ENCODE measurements around the gene SURF4. TPM values are rescaled to one million over a fixed set of nuclear protein-coding genes. Genes with fewer than 3 reads are reported as not detected.

Gene SURF4
- total and polyA plus RNA-seq, 2 experiments from 2014 or later: 354 to 360 TPM

- H3K4me1 ChIP-seq (ENCODE audit: insufficient read depth): no peaks in the 10 kb centered on the region
- no peak overlapping the region for H3K4me3 ChIP-seq
- no peak overlapping the region for H2AFZ ChIP-seq
- no peak overlapping the region for H3K27ac ChIP-seq
- no peaks in the 10 kb centered on the region for H3K36me3 ChIP-seq (replicated peaks; ENCODE audit: insufficient read depth, low read depth)
- no peak overlapping the region for H3K4me2 ChIP-seq
- H4K20me1 ChIP-seq (ENCODE audit: insufficient read depth, poor library complexity, severe bottlenecking): no peaks in the 10 kb centered on the region
- no peaks in the 10 kb centered on the region for H3K9me3 ChIP-seq (ENCODE audit: low read depth)
- no peaks in the 10 kb centered on the region for H3K79me2 ChIP-seq
- 80% methylated on average over 9 of the region's 9 CpGs for WGBS (ENCODE audit: low lambda C conversion rate, missing lambda C conversion rate)
- TF ChIP-seq CTCF (IDR thresholded peaks at IDR 0.05; ENCODE audit: poor library complexity): no peak
- TF ChIP-seq EZH2phosphoT487 (IDR thresholded peaks at IDR 0.05; ENCODE audit: low read depth, severe bottlenecking, unreplicated experiment): no peak
- H3K27me3 ChIP-seq: no peaks in the 10 kb centered on the region
- H3K9me2 ChIP-seq (replicated peaks; ENCODE audit: insufficient read depth): no peaks in the 10 kb centered on the region
- no peak for DNase-seq (ENCODE audit: low spot score)
Measured at GRCh38 chr9:133387680-133388079, 11.8 kb upstream of the SURF4 start.

- H3K9me2 ChIP-seq (replicated peaks; ENCODE audit: insufficient read depth): no peaks in the 10 kb centered on the region
Measured at GRCh38 chr9:133386338-133386737, 10.5 kb upstream of the SURF4 start.

GRCh38 chr9:133385452-133385851, 9.6 kb upstream of the SURF4 start:
- Histone ChIP-seq H3K4me3 (no peak overlapping the region), H3K9me2 (replicated peaks; ENCODE audit: insufficient read depth) (no peaks in the 10 kb centered on the region), H3K79me2 (no peaks in the 10 kb centered on the region), H3K4me2 (no peak overlapping the region), H3K9me3 (ENCODE audit: low read depth) (no peaks in the 10 kb centered on the region), H2AFZ (no peak overlapping the region), H3K27me3 (no peaks in the 10 kb centered on the region), H4K20me1 (ENCODE audit: insufficient read depth, poor library complexity, severe bottlenecking) (no peaks in the 10 kb centered on the region), H3K4me1 (ENCODE audit: insufficient read depth) (no peaks in the 10 kb centered on the region), H3K27ac (no peak overlapping the region), H3K36me3 (replicated peaks; ENCODE audit: insufficient read depth, low read depth) (no peaks in the 10 kb centered on the region)
- 90% methylated on average over 14 of the region's 14 CpGs for WGBS (ENCODE audit: low lambda C conversion rate, missing lambda C conversion rate)
- TF ChIP-seq EZH2 (IDR thresholded peaks at IDR 0.05; ENCODE audit: borderline replicate concordance) (no peak), EZH2phosphoT487 (IDR thresholded peaks at IDR 0.05; ENCODE audit: low read depth, severe bottlenecking, unreplicated experiment) (no peak), CTCF (IDR thresholded peaks at IDR 0.05; ENCODE audit: poor library complexity) (no peak)
- no peak for DNase-seq (ENCODE audit: low spot score)

More at GRCh38 chr9:133386338-133386737, 10.5 kb upstream of the SURF4 start:
- TF ChIP-seq CTCF (IDR thresholded peaks at IDR 0.05; ENCODE audit: poor library complexity) (no peak), EZH2 (IDR thresholded peaks at IDR 0.05; ENCODE audit: borderline replicate concordance) (no peak), EZH2phosphoT487 (IDR thresholded peaks at IDR 0.05; ENCODE audit: low read depth, severe bottlenecking, unreplicated experiment) (no peak)
- Histone ChIP-seq H3K79me2 (no peaks in the 10 kb centered on the region), H3K27ac (no peak overlapping the region), H3K9me3 (ENCODE audit: low read depth) (no peaks in the 10 kb centered on the region), H3K4me1 (ENCODE audit: insufficient read depth) (no peaks in the 10 kb centered on the region), H3K4me2 (no peak overlapping the region), H3K36me3 (replicated peaks; ENCODE audit: insufficient read depth, low read depth) (no peaks in the 10 kb centered on the region), H2AFZ (no peak overlapping the region), H3K27me3 (no peaks in the 10 kb centered on the region), H4K20me1 (ENCODE audit: insufficient read depth, poor library complexity, severe bottlenecking) (no peaks in the 10 kb centered on the region), H3K4me3 (no peak overlapping the region)
- DNase-seq (ENCODE audit: low spot score): no peak
- WGBS (ENCODE audit: low lambda C conversion rate, missing lambda C conversion rate): 82% methylated on average over 13 of the region's 13 CpGs

Data from hepatocyte (in vitro differentiated cells).